Caco-2 (cell line): ENCODE measurements around the gene EXOC7. TPM values are rescaled to one million over a fixed set of nuclear protein-coding genes. Genes with fewer than 3 reads are reported as not detected.
"Not testable (repeated sequence)": the region's sequence is repeated elsewhere in the genome, so short reads cannot be mapped to it uniquely, and the experiment has no call there.

Source experiments
- BruUV-seq: library from RNA; stranded (reverse); fragments of 400-500 nt; replicated peaks from 2 replicates; lab custom pipeline; 2021; lab: Mats Ljungman, UMichigan
- CTCF ChIA-PET: fragments of 300-600 bp; sonication (Branson Sonifier 250); formaldehyde crosslinking; loops from one replicate; lab custom pipeline; 2022; ENCODE audit warnings: antibody characterized with exemption; lab: Charles Lee
- POLR2A ChIA-PET: fragments of 300-600 bp; sonication (Branson Sonifier 250); formaldehyde crosslinking; loops from one replicate; lab custom pipeline; 2022; ENCODE audit warnings: antibody characterized with exemption; lab: Charles Lee
- DNase-seq, 2 experiments: peaks; one replicate each; pipeline versions ENCODE4 v3.0.0 to v3.0.0-alpha.2; 2020 to 2022
- H3K27me3 ChIP-seq: replicated peaks from 2 replicates; pipeline ENCODE4 v1.6.0; 2011; ENCODE audit warnings: low read length; ENCODE audit not compliant: control insufficient read depth, insufficient read depth
- H3K36me3 ChIP-seq: 2 replicates; pipeline ENCODE4 v1.5.1; 2011; ENCODE audit warnings: low read length; ENCODE audit not compliant: control insufficient read depth, insufficient read depth
- H3K4me1 ChIP-seq: fragments of 250-450 bp; sonication (Bioruptor Pico); 2 replicates; pipeline ENCODE4 v1.5.1; 2020; ENCODE audit warnings: mild to moderate bottlenecking
- H3K4me3 ChIP-seq: 2 replicates; pipeline ENCODE4 v1.5.1; 2011; ENCODE audit warnings: low read depth, mild to moderate bottlenecking, control low read depth, low read length
- H3K9me3 ChIP-seq: fragments of 250-450 bp; sonication (Bioruptor Pico); 2 replicates; pipeline ENCODE4 v1.5.1; 2020; ENCODE audit warnings: mild to moderate bottlenecking, moderate library complexity
- H3K27ac Mint-ChIP-seq: one replicate; pipeline ENCODE4 v1.8.0; 2022; ENCODE audit warnings: mixed read lengths; ENCODE audit not compliant: unreplicated experiment
- H3K27me3 Mint-ChIP-seq: one replicate; pipeline ENCODE4 v1.8.0; 2022; ENCODE audit warnings: mixed read lengths; ENCODE audit not compliant: insufficient read depth, unreplicated experiment
- H3K36me3 Mint-ChIP-seq: one replicate; pipeline ENCODE4 v1.8.0; 2022; ENCODE audit warnings: mild to moderate bottlenecking, mixed read lengths; ENCODE audit not compliant: insufficient read depth, unreplicated experiment
- H3K4me1 Mint-ChIP-seq: one replicate; pipeline ENCODE4 v1.8.0; 2022; ENCODE audit warnings: low read depth, mixed read lengths; ENCODE audit not compliant: unreplicated experiment
- H3K4me3 Mint-ChIP-seq: one replicate; pipeline ENCODE4 v1.8.0; 2022; ENCODE audit warnings: mild to moderate bottlenecking, moderate library complexity, mixed read lengths; ENCODE audit not compliant: unreplicated experiment
- H3K9me3 Mint-ChIP-seq: one replicate; pipeline ENCODE4 v1.8.0; 2022; ENCODE audit warnings: mixed read lengths; ENCODE audit not compliant: unreplicated experiment
- CTCF ChIP-seq, 2 experiments: fragments of 200-600 bp in 1 of 2; IDR thresholded peaks; 1 replicate in 1 of 2; 2 replicates in 1 of 2; pipeline versions ENCODE4 v1.5.1 to v1.8.0; 2011 to 2022; ENCODE audit warnings: antibody characterized with exemption in 1 of 2, control low read depth in 1 of 2, inconsistent platforms in 1 of 2, low read depth in 1 of 2, low read length in 1 of 2, mild to moderate bottlenecking in 1 of 2, moderate library complexity in 1 of 2; ENCODE audit not compliant: insufficient read depth in 1 of 2, severe bottlenecking in 1 of 2, unreplicated experiment in 1 of 2
- intact Hi-C: fragments of 100-400 bp; cut with micrococcal nuclease; formaldehyde crosslinking; loops from one replicate; pipeline ENCODE4 v1.10.0; 2022; ENCODE audit not compliant: unreplicated experiment
- total RNA-seq: library from RNA; stranded (reverse); gene quantifications from 2 replicates; pipeline ENCODE4 v1.2.3, GENCODE V29; 2022

Gene EXOC7
- total RNA-seq, 1 experiment from 2014 or later = 205 TPM

DNA sequence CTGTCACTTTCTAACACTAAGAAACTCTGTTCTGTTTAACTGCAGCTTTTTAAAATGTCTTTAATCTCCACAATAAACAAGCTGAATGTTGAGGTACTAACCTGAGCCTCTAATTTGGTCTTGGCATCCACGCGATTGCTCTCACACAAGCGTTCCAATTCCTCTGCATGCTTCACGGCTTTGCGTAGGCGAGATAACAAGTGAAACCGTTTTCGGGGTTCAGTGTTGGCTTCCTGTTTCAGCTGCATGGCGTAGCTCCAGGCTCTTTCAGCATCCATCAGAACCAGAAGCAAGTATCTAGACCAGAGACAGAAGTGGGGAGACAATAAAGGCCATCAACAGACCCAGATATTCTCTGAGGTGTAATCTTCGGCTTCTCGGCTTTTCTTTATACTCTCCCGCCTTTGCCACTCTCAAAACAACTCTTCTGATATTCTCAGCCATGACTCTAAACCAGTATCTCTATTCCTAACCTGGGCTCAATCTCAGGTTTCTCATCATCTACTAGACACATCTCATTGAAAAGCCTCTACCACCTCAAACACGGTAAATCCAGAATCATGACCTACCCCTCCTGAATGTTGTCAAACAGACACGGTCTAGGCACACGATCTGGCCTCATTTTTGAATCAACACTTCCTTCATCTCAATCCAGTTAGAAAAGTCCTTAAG, 39.6 kb downstream of the EXOC7 start:
- Histone ChIP-seq H3K4me1 (no peaks in the 10 kb centered on the region), H3K36me3 (peaks cover 8% of the 10 kb centered on the region), H3K4me3 (no peak overlapping the region), H3K9me3 (no peaks in the 10 kb centered on the region), H3K27me3 (no peaks in the 10 kb centered on the region)
- no peak for DNase-seq
- no peaks in the 10 kb centered on the region for H3K27me3 Mint-ChIP-seq
- TF ChIP-seq CTCF (IDR thresholded peaks at IDR 0.05; ENCODE audit: insufficient read depth in 1 of 2, low read depth in 1 of 2, low read length in 1 of 2, severe bottlenecking in 1 of 2, unreplicated experiment in 1 of 2) = no peak
- ChIA-PET POLR2A (no interaction called here), CTCF (interaction anchor here (0.8 kb wide), 1 partner anchor 50 kb away, joined by 3 read pairs; no protein-coding TSS in a partner anchor)
- no peaks in the 10 kb centered on the region for H3K4me1 Mint-ChIP-seq
- H3K36me3 Mint-ChIP-seq = peaks cover 85% of the 10 kb centered on the region
- no TSS peak for BruUV-seq
- H3K4me3 Mint-ChIP-seq = no peak overlapping the region
- intact Hi-C loops = no loop called here
- no peaks in the 10 kb centered on the region for H3K9me3 Mint-ChIP-seq
- H3K27ac Mint-ChIP-seq = no peak overlapping the region

DNA sequence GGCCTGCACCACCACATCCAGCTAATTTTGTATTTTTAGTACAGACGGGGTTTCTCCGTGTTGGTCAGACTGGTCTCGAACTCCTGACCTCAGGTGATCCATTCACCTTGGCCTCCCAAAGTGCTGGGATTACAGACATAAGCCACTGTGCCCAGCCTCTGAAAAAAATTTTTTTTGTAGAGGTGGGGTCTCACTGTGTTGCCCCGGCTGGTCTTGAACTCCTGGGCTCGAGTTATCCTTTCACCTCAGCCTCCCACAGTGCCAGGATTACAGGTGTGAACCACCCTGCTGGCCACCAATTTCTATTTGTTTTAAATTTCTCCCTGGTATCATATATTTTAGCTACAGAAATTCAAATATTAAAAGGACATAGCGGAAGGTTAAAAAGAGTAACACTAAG, 45.3 kb downstream of the EXOC7 start:
- H3K27me3 ChIP-seq, H3K36me3 ChIP-seq, intact Hi-C loops, H3K27ac Mint-ChIP-seq, H3K4me1 Mint-ChIP-seq, BruUV-seq, H3K9me3 ChIP-seq, DNase-seq, POLR2A ChIA-PET, H3K9me3 Mint-ChIP-seq, H3K27me3 Mint-ChIP-seq, H3K4me3 ChIP-seq, H3K4me3 Mint-ChIP-seq: not testable (repeated sequence)
- CTCF ChIA-PET = interaction anchor here (2.4 kb wide), 1 partner anchor 44 kb away, joined by 10 read pairs; no protein-coding TSS in a partner anchor
- peaks cover 97% of the 10 kb centered on the region for H3K36me3 Mint-ChIP-seq
- H3K4me1 ChIP-seq = peaks cover 15% of the 10 kb centered on the region

GRCh38 chr17:76056882-76057281, 46.7 kb downstream of the EXOC7 start:
- Mint-ChIP-seq H3K4me3 (no peak overlapping the region), H3K36me3 (peaks cover 97% of the 10 kb centered on the region), H3K27me3 (no peaks in the 10 kb centered on the region), H3K27ac (no peak overlapping the region), H3K4me1 (peaks cover 9% of the 10 kb centered on the region), H3K9me3 (no peaks in the 10 kb centered on the region)
- TF ChIP-seq CTCF (IDR thresholded peaks at IDR 0.05; ENCODE audit: insufficient read depth in 1 of 2, low read depth in 1 of 2, low read length in 1 of 2, severe bottlenecking in 1 of 2, unreplicated experiment in 1 of 2) = peak; percentile 20 to 28
- intact Hi-C loops = loop anchor here (1.0 kb wide), 1 partner anchor 43 kb away; no protein-coding TSS in a partner anchor
- no peak overlapping the region for H3K4me3 ChIP-seq
- BruUV-seq = no TSS peak
- ChIA-PET CTCF (interaction anchor here (2.4 kb wide), 1 partner anchor 43 kb away, joined by 10 read pairs; no protein-coding TSS in a partner anchor), POLR2A (no interaction called here)
- no peaks in the 10 kb centered on the region for H3K27me3 ChIP-seq
- H3K4me1 ChIP-seq = peaks cover 15% of the 10 kb centered on the region
- no peaks in the 10 kb centered on the region for H3K9me3 ChIP-seq
- peaks cover 7% of the 10 kb centered on the region for H3K36me3 ChIP-seq
- peak in 1 of 2 experiments; percentile 61 for DNase-seq
